ENCODE measurements around the gene MCC. TPM values are rescaled to one million over a fixed set of nuclear protein-coding genes. Genes with fewer than 3 reads are reported as not detected.

Gene MCC
- total and polyA plus RNA-seq, 12 donors, result 1.8 to 12.6 (median 8.9) TPM

- no peaks in the 10 kb centered on the region for H3K27me3 ChIP-seq
- H3K9me3 ChIP-seq (replicated peaks in 1 of 3), result no peaks in the 10 kb centered on the region
- no peak for DNase-seq
- TF ChIP-seq, protein P1, sequence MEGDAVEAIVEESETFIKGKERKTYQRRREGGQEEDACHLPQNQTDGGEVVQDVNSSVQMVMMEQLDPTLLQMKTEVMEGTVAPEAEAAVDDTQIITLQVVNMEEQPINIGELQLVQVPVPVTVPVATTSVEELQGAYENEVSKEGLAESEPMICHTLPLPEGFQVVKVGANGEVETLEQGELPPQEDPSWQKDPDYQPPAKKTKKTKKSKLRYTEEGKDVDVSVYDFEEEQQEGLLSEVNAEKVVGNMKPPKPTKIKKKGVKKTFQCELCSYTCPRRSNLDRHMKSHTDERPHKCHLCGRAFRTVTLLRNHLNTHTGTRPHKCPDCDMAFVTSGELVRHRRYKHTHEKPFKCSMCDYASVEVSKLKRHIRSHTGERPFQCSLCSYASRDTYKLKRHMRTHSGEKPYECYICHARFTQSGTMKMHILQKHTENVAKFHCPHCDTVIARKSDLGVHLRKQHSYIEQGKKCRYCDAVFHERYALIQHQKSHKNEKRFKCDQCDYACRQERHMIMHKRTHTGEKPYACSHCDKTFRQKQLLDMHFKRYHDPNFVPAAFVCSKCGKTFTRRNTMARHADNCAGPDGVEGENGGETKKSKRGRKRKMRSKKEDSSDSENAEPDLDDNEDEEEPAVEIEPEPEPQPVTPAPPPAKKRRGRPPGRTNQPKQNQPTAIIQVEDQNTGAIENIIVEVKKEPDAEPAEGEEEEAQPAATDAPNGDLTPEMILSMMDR (IDR thresholded peaks at IDR 0.05), result no peak
- no peak for TF ChIP-seq POLR2A (IDR thresholded peaks at IDR 0.05)
- no peak overlapping the region for H3K4me3 ChIP-seq
- H3K27ac ChIP-seq, result no peak overlapping the region
- H3K36me3 ChIP-seq (replicated peaks in 1 of 2), result no peaks in the 10 kb centered on the region
- H3K4me1 ChIP-seq (replicated peaks in 1 of 2), result no peaks in the 10 kb centered on the region
- 81 to 88% (median 86%) methylated on average over 2 of the region's 2 CpGs for WGBS, 4 donors
- intact Hi-C loops (cut with DNase I), result no loop called here
Measured at GRCh38 chr5:113302120-113302519, 186.1 kb downstream of the MCC start.

DNA sequence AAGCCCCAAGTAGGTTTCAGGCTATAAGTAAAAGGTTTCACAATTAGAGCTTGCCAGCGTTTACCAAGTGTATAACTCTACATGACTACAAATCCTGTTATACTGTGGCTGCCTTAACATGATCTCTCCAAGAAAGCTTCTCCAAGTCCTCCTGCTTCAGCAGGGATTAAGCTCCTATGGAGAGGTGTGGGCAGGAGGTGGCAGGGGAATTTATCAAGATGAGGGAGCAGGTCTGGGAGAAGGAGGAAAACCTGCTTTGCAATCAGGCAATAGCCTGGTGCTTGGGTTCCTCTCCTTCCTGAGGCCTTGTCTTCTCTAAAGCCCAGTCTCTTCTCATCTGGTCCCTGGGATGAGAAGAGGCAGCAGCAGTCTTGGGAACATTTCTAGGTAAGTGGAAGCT, 188.7 kb downstream of the MCC start:
- peaks cover 5 to 9% of the 10 kb centered on the region in 2 donors for H3K4me1 ChIP-seq (replicated peaks in 1 of 2)
- H3K9me3 ChIP-seq (replicated peaks in 1 of 3), result no peaks in the 10 kb centered on the region
- no peaks in the 10 kb centered on the region for H3K36me3 ChIP-seq (replicated peaks in 1 of 2)
- no peak overlapping the region for H3K4me3 ChIP-seq
- no peak for TF ChIP-seq POLR2A (IDR thresholded peaks at IDR 0.05)
- TF ChIP-seq, protein P1 (IDR thresholded peaks at IDR 0.05), result no peak
- WGBS, 4 donors, result 90 to 100% (median 94%) methylated on average over 1 of the region's 1 CpG
- intact Hi-C loops (cut with DNase I), result no loop called here
- no peak for DNase-seq
- no peak overlapping the region for H3K27ac ChIP-seq
- H3K27me3 ChIP-seq, result no peaks in the 10 kb centered on the region

- TF ChIP-seq POLR2A (IDR thresholded peaks at IDR 0.05), result no peak
- TF ChIP-seq, protein P1 (IDR thresholded peaks at IDR 0.05), result no peak
- intact Hi-C loops (cut with DNase I), result no loop called here
- no peaks in the 10 kb centered on the region for H3K27me3 ChIP-seq
- no peaks in the 10 kb centered on the region for H3K9me3 ChIP-seq (replicated peaks in 1 of 3)
- H3K36me3 ChIP-seq (replicated peaks in 1 of 2), result no peaks in the 10 kb centered on the region
- 84 to 95% (median 86%) methylated on average over 1 of the region's 1 CpG for WGBS, 4 donors
- no peak overlapping the region for H3K4me3 ChIP-seq
- H3K27ac ChIP-seq, result no peak overlapping the region
- no peak for DNase-seq
- H3K4me1 ChIP-seq (replicated peaks in 1 of 2), result peaks cover 5 to 9% of the 10 kb centered on the region in 2 donors
Measured at GRCh38 chr5:113296676-113297075, 191.6 kb downstream of the MCC start.

GRCh38 chr5:113295111-113295539, 193.1 kb downstream of the MCC start:
- no peak for DNase-seq
- Histone ChIP-seq H3K4me1 (replicated peaks in 1 of 2) (peaks cover 5 to 9% of the 10 kb centered on the region in 2 donors), H3K27me3 (no peaks in the 10 kb centered on the region), H3K4me3 (peak overlapping the region in 2 of 4 donors; percentile 66 to 77), H3K9me3 (replicated peaks in 1 of 3) (no peaks in the 10 kb centered on the region), H3K27ac (peak overlapping the region in 2 of 5 donors; percentile 83 to 85), H3K36me3 (replicated peaks in 1 of 2) (no peaks in the 10 kb centered on the region)
- TF ChIP-seq POLR2A (IDR thresholded peaks at IDR 0.05), result no peak
- TF ChIP-seq, protein P1 (IDR thresholded peaks at IDR 0.05), result peak in 1 of 6 experiments; percentile 2
- intact Hi-C loops (cut with DNase I), result no loop called here
- 1 to 7% (median 4%) methylated on average over 8 of the region's 8 CpGs for WGBS, 4 donors
